Omental fat pad (tissue), 4 donors: ENCODE measurements around the gene TPGS2. TPM values are rescaled to one million over a fixed set of nuclear protein-coding genes. Genes with fewer than 3 reads are reported as not detected.

ENCODE experiments used
- ATAC-seq: fragments of 150-250 bp; one replicate; pipeline ENCODE4 v1.9.1; 2016; ENCODE audit warnings: mild to moderate bottlenecking, moderate library complexity; ENCODE audit not compliant: low FRiP score
- DNase-seq: peaks from one replicate; pipeline ENCODE4 v3.0.0-alpha.2; 2019; ENCODE audit warnings: low spot score
- total RNA-seq, 4 donors: library from RNA; depleted of rRNA; stranded (reverse); fragments of >200 nt; gene quantifications; one replicate each; pipeline ENCODE4 v1.1.0, GENCODE V29; 2016
- TF ChIP-seq, protein P1 (sequence below), 3 donors: fragments of 450-650 bp; IDR thresholded peaks; one replicate each; pipeline ENCODE4 v1.5.1; 2016 to 2017; ENCODE audit warnings: antibody characterized with exemption in 3 of 3, mild to moderate bottlenecking in 3 of 3, moderate library complexity in 2 of 3

Gene TPGS2
- total RNA-seq, 4 donors from 2014 or later = 66.6 to 134 (median 101) TPM

DNA sequence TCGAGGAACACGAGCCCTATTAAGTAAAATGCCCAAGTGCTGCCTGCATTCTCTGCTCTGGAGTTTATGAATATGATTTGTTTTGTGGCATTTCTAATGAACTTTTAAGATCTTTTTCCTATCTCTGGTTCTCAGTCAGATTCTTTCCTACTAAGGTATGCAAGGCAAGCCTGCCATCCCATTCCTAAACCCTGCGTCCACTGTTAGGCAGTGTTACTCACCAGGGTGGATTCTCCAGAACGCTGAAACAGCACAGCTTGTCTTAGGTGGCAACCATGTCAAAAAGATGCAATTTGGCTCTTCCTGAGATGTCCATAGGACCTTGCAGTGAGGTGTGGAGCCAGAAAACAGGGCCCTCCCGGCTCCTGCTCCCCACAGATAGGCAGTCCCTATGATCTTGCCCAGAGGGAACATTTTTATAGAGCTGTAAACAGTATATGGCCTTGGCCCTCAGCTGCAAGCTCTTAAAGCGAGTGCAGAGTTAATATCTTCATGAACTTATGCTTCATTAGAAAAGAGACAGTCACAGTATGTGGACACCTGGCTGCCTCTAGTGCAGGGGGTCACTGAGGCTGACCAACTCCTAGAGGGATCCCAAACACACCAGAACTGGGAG lies 84.4 kb downstream of the TPGS2 start:
- ATAC-seq (no peak), DNase-seq (no peak)
- TF ChIP-seq, protein P1, sequence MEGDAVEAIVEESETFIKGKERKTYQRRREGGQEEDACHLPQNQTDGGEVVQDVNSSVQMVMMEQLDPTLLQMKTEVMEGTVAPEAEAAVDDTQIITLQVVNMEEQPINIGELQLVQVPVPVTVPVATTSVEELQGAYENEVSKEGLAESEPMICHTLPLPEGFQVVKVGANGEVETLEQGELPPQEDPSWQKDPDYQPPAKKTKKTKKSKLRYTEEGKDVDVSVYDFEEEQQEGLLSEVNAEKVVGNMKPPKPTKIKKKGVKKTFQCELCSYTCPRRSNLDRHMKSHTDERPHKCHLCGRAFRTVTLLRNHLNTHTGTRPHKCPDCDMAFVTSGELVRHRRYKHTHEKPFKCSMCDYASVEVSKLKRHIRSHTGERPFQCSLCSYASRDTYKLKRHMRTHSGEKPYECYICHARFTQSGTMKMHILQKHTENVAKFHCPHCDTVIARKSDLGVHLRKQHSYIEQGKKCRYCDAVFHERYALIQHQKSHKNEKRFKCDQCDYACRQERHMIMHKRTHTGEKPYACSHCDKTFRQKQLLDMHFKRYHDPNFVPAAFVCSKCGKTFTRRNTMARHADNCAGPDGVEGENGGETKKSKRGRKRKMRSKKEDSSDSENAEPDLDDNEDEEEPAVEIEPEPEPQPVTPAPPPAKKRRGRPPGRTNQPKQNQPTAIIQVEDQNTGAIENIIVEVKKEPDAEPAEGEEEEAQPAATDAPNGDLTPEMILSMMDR (IDR thresholded peaks at IDR 0.05) = no peak

Other genes with a start within 250 kb of the TPGS2 start
- gene KIAA1328, start 125 bp upstream of the TPGS2 start, total RNA-seq = 10 to 100 TPM in 2 of 4 donors, 1 to 10 TPM in 2; 6.0 to 23.5 (median 11.1) TPM